SU-DHL-6 (cell line): ENCODE results near the gene CEP295NL.

Experiments
- CTCF ChIP-seq: fragments of 200-600 bp; sonication (generic); IDR thresholded peaks from one replicate; pipeline ENCODE4 v1.5.1; 2017; ENCODE audit warnings: antibody characterized with exemption, mild to moderate bottlenecking, low read length, moderate library complexity; ENCODE audit not compliant: insufficient read depth, poor library complexity, severe bottlenecking
- EZH2phosphoT487 ChIP-seq: fragments of 200-600 bp; sonication (generic), shearing (Covaris generic); conservative IDR thresholded peaks from 2 replicates; pipeline ENCODE4 v1.6.1; 2018; ENCODE audit warnings: mild to moderate bottlenecking, antibody characterized with exemption, low read length, moderate library complexity, mixed read lengths

GRCh38 chr17:78939615-78940014 is 36.6 kb upstream of the CEP295NL start:
- TF ChIP-seq CTCF (no peak), EZH2phosphoT487 (no peak)
